ENCODE results near the gene SWSAP1. TPM values are rescaled to one million over a fixed set of nuclear protein-coding genes. Genes with fewer than 3 reads are reported as not detected.

SWSAP1 gene, protein sequence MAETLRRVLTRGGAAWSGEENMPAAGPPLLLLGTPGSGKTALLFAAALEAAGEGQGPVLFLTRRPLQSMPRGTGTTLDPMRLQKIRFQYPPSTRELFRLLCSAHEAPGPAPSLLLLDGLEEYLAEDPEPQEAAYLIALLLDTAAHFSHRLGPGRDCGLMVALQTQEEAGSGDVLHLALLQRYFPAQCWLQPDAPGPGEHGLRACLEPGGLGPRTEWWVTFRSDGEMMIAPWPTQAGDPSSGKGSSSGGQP
- 1.2 TPM for total RNA-seq

DNA sequence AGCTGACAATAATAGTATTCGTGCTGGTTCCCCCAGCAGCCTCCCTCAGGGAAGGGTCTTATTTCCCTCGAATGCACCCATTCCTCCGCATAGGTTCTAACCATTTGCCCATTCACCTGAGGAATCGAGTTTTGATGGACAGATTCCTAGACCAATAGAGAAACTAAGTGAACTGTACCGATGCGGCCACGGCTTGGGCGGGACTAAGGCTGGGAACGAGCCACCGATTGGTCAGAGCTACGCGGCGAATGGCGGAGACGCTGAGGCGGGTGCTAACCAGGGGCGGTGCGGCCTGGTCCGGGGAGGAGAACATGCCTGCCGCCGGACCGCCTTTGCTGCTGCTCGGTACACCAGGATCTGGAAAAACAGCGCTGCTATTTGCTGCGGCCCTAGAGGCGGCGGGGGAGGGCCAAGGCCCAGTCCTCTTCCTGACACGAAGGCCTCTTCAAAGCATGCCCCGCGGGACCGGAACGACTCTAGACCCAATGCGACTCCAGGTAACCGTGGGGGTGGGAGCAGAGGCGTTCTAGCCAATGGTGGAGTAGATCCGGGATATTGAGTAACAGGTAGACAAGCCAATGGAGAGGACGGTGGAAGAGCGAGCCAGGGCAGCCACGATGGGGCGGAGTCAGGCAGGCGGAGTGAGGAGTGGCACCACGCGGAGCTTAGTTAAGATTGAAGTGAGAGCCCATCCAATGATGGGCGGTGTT lies at the start of gene SWSAP1:
Gene SWSAP1, plus strand, starts transcription at position 234 of the 710 bp plus-strand sequence. Its CDS starts 15 bp downstream, at position 249.

DNA sequence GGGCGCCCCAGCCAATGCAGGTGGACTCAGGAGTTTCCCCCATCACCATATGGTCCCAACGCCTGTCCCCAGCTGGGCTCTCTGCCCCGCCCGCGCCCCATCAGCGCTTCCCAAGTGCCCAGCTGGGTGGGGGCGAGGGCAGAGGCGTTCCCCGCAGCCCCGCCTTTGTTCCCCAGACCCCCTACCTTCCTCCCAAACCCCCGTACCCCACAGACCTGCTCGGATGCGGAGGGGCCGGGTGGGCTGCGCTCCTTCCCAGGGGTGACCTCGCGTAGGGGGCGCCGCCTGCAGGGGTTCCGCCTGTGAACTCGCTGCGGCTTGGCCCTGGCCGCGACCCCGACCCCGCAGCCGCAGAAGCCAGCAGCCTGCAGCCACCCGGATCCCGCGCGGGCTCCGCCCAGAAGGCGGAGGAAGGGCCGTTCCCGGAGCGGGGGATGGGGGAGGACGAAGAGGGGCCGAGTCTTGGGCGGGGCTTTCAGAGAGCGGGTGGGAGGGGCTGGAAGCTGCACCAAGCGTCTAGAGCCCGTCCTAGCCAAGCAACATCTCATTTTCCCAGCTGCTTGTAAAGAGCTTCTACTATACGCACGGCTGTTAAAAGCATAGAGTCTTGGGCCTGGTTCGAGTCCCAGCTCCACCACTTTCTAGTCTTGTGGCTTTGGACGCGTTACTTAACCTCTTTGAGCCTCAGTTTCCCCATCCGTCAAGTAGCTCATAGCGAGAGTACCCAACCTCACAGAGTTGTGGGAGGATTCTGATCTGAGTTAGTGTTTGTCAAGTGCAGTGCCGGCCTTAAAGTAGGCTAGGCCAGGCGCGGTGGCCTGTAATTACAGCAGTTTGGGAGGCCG lies 35.0 kb upstream of the SWSAP1 start, which contains the start of gene RAB3D:
Gene RAB3D, minus strand, starts transcription at position 404 of the 845 bp plus-strand sequence. CDS start 2,258 bp downstream, outside the sequence.

DNA sequence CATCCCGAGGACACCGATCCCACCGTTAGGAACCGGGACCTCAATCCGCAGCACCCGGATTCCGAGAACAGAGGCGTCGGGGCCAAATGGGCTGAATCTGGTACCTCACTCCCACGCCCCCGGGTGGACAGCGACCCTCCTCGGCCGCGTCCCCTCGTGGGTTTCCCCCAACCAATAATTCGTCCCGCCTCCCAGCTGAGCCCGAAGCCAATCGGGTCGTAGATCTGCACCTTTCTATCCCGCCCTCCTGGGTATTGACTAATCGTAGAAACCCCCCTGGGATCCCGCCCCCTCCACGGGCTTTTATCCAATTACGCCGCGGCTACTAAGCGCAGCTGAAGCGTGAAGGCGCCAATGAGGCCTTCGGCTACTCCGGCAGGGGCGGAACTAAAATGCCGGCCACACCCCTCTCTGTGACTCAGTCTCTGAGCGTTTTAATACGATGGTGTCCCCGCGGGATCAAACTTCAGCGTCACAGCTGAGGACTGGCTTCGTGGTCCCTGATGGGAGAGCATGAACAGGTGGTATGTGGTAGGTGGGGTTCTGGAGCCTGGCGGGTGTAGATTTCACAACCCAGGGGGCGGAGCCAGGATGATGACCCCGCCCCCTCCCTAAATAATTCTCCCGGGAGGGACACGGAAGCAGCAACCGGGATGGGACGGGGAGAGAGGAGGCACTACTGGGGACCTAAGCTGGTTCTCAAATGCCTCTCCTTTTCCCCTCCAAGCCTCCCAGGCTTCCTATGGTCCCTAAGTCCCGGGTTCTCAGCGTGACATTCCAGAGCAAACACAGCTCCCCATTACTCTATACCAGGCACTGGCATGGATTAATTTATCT lies 28.1 kb upstream of the SWSAP1 start, which contains the start of the genes CCDC159 and TMEM205:
Gene CCDC159, plus strand, starts transcription at position 416 of the 837 bp plus-strand sequence. Its CDS starts 88 bp downstream, at position 504.
Gene TMEM205, minus strand, starts transcription at position 165 of the 837 bp plus-strand sequence. CDS start 649 bp downstream, outside the sequence.

DNA sequence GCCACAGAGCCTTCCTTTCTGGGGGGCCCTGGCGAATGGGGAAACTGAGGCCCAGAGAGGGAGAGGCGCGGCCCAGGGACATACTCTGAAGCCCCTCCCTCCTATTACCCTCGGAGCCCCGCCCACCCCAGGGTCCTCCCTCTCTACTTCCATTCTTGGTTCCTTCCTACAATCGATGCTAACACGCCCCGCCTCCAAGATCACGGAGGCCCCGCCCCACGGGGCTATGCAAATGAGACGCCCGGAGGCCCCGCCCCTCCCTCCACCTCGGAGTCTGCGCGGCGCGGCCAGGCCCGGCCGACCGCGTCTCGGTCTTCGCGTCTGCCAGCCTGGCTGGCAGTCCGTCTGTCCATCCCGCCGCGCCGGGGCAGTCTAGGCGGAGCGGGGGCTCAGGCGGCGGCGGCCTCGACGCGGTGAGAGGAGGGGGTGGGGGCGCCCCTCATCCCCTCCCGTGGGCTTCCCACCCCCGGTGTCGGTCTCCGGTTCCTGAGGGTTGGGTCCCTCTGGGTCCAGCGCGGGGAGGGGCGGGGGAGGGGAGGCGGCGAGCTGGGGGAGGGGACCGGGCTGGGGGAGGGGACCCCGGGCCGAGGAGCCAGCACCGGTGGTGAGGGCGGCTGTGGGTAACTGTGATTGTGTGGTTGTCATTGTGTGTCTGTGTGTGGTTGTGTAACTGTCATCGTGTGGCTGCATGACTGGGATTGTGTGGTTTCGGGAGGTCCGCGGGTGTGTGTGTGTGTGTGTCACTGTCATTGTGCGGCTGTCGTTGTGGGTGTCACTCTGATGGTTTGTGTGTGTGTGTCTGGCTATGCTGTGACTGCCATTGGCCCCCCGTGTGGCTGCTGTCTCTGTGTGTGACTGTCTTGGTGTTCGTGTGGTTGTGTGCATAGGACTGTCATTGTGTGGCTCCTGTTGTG lies 19.0 kb upstream of the SWSAP1 start, which contains the start of gene PLPPR2:
Gene PLPPR2, plus strand, starts transcription at position 273 of the 914 bp plus-strand sequence. CDS start 2,242 bp downstream, outside the sequence.

DNA sequence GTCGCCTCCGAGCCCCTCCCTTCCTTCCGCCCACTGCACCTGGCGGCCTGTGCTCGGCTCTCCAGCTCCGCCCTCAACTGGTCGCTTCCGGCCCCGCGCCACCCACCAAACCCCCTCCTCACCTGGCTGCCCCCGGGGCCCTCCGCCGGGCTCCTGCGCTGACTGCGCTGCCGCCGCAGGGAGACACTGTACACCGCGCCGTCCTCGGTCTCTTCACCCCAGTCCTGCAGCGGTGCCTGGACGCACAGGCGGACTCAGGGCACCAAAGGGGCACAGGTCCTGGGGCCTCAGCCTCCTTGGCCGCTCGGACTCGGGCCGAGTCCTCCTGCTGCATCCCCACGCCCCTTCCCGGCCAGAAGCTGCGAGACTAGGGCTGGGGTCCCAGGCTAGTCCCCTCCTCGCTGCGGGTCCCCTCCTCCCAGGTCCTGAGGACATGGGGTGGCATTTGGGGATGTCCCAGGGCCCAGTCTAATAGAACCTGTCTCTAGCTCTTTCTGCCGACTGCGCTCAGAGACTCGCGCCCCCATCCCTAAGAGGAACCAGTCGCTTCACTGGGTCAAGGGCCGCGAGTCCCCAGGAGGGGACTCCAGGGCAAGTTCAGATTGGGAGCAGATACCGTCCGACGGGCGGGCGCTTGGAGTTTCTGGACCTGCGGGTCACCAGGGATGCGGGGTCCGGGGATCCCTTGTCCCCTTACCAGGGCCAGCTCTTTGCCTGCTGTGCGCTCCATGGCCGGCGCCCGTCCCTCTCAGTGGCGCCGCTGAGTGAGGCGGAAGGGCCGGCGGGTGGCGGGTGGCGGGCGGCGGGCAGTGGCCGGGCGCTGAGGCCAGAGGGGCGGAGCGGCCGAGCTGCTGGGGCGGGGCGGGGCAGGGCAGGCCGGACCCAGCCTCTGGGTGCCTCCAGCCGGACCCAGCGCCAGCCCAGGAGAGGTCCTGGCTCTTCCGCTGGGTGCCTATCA lies 44.4 kb downstream of the SWSAP1 start, which contains the start of gene RGL3:
Gene RGL3, minus strand, starts transcription at position 766 of the 958 bp plus-strand sequence. Its CDS starts 36 bp downstream, at position 730.

Small RNA genes within 50 kb of the gene (small RNA-seq; reads per million reads assigned to genes)
- gene RF00019, result not detected

Other genes with a start within 250 kb of the SWSAP1 start
- 9.0 TPM for gene SPC24, start 218.9 kb upstream of the SWSAP1 start, total RNA-seq
- 12.2 TPM for gene KANK2, start 177.1 kb upstream of the SWSAP1 start, total RNA-seq
- not detected for gene ANGPTL8, start 135.0 kb upstream of the SWSAP1 start, total RNA-seq
- 3.7 TPM for gene DOCK6, start 112.1 kb upstream of the SWSAP1 start, total RNA-seq
- 0.46 TPM for gene TSPAN16, start 78.5 kb upstream of the SWSAP1 start, total RNA-seq
- gene RAB3D, start 35.0 kb upstream of the SWSAP1 start, total RNA-seq, result 28.8 TPM
- gene TMEM205, start 28.4 kb upstream of the SWSAP1 start, total RNA-seq, result 53.1 TPM
- 6.7 TPM for gene CCDC159, start 28.1 kb upstream of the SWSAP1 start, total RNA-seq
- 66.7 TPM for gene PLPPR2, start 19.2 kb upstream of the SWSAP1 start, total RNA-seq
- 3.2 TPM for gene EPOR, start 9.6 kb downstream of the SWSAP1 start, total RNA-seq
- not detected for gene RGL3, start 44.6 kb downstream of the SWSAP1 start, total RNA-seq
- 2.8 TPM for gene ODAD3, start 60.5 kb downstream of the SWSAP1 start, total RNA-seq
- 53.1 TPM for gene PRKCSH, start 61.0 kb downstream of the SWSAP1 start, total RNA-seq
- 118 TPM for gene ELAVL3, start 106.4 kb downstream of the SWSAP1 start, total RNA-seq
- 19.6 TPM for gene ZNF653, start 131.2 kb downstream of the SWSAP1 start, total RNA-seq
- gene ECSIT, start 154.5 kb downstream of the SWSAP1 start, total RNA-seq, result 49.6 TPM
- 0.46 TPM for gene CNN1, start 164.2 kb downstream of the SWSAP1 start, total RNA-seq
- gene ELOF1, start 184.6 kb downstream of the SWSAP1 start, total RNA-seq, result 22.8 TPM
- 0.46 TPM for gene ACP5, start 203.0 kb downstream of the SWSAP1 start, total RNA-seq
- 58.8 TPM for gene ZNF627, start 222.8 kb downstream of the SWSAP1 start, total RNA-seq

Measured in diencephalon (tissue), 1 donor.